Tongue (tissue), 2 donors: ENCODE results near the gene FSTL4. TPM values are rescaled to one million over a fixed set of nuclear protein-coding genes. Genes with fewer than 3 reads are reported as not detected.

Experiments
- DNase-seq: peaks from one replicate; pipeline ENCODE4 v3.0.0-alpha.2; 2015
- total RNA-seq: library from RNA; depleted of rRNA; stranded (reverse); fragments of >200 nt; gene quantifications from one replicate; pipeline ENCODE4 v1.2.3, GENCODE V29; 2014

FSTL4 gene
- total RNA-seq, 1 donor from 2014 or later: 0.51 TPM

DNA sequence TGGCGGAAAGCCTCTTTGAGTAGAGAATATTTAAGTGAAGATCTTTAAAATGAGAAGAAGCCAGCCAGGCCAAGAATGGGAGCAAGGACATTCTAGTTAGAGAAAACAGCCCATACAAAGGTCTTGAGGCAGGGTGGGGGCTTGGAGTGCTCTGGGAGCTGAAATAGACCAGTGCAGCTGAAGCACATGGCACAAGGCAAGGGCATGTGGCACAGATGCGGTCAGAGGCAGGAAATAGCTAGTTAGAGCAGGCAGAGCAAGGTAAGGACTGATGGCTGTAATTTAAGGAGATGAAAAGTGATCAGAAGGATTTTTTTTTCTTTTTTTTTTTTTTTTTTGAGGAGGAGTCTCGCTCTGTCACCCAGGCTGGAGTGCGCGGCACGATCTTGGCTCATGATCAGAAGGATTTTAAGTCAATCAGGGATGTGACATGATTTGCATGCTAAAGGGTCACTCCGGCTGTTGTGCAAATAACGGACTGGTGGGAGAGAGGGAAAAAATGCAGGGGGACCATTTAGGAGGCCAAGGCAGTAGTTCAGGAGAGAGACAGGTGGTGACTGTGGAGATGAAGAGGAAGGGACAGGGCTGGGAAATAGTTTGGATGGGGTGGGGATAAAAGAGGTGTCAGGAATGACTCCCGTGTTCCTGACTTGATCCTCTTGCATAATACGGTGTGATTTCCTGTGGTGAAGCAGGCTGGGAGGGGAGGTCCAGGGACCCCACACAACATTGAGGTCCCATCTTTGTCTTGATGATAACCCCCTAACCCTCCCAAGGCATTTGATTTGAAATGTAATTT lies 352.9 kb downstream of the FSTL4 start:
- peak; percentile 34 for DNase-seq

DNA sequence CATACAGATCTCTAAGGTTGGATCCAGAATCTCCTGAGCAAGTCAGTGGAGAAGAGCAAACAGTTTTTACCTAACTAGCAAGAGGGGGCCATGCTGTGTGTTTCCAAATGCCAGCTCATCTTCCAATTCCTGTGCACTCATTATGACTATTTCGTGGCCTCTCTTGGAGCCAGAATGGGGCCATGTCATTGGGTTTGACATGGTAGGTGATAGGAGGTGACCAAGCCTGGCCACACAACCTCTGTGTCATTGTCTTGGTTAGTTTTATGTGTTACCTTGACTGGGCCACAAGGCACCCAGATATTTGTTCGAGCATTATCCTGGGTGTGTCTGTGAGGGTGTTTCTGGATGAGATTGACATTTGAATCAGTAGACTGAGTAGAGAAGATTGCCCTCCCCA lies 354.4 kb downstream of the FSTL4 start:
- DNase-seq: no peak

DNA sequence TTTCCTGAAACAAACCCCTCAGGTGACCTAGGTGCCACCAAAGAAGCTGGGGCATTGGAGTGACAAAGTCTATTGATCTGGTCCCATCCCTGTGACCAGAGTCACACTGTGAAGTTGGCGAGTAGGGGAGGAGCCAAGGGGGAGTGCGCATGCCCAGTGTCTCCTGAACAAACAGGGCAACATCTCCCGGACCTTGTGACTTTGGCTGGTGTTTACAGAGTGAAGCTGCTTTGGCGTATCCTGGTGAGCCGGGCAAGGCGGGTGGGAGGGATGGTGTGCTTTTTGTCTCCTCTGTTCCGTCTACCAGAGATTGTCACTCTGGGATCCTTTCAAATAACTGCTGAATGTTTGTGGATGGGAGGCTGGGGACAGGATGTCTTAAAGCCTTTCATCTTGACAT lies 356.1 kb downstream of the FSTL4 start:
- no peak for DNase-seq

DNA sequence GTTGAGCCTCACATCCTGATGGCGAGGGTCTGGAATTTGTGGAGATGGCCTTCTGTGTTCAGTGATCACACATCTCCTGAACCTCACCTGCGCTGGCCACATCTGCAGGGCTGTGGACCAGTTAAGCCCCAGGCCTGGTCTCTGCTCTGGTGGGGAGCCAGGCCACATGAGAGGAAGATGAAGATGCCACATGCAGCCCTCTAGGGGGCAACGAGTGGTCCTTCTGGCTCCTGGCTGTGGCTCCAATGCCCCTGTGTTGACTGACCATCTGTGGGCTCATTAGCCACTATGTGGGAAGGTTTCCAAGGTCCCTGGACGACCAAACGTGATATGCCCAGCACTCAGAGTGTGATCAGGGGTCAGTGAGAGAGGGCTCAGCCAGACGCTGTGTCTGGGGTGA lies 357.5 kb downstream of the FSTL4 start:
- DNase-seq: no peak

DNA sequence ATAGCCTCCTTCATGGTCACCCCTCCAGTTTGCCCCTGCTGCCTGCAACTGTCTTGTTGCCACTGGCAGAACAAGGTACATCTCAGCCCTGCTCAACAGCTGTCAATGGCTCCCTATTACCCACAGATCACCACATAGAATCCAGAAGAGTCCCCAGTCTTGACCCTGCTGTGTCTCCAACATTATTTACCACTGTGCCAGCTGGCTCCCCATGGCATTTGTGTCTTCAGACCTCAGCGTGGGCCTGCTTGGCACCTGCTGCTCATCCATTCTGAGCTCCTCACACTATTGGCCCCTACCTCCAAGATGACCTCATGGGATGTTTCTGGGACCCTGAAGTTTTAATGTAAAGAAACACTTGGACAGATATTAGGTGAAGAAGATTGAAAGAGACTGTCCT lies 358.7 kb downstream of the FSTL4 start:
- no peak for DNase-seq

DNA sequence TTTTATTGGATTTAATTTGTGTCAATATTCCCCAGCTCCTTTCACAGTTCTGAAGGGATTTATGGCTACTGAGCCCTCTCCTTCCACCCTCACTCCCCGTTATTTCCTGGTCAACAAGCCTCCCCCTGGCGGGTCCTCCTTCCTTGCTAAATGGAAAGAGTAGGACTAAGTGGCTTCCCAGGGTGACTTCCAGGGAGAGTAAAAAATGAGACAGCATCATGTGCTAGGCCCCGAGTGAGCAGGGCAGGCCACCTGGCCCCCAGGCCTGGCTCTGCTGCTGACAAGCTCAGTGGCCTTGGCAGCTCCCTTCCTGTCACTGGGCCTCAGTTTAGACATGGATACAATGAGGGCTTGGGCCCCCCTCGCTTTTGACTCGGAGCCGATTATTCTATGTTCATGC lies 359.3 kb downstream of the FSTL4 start:
- DNase-seq: no peak

DNA sequence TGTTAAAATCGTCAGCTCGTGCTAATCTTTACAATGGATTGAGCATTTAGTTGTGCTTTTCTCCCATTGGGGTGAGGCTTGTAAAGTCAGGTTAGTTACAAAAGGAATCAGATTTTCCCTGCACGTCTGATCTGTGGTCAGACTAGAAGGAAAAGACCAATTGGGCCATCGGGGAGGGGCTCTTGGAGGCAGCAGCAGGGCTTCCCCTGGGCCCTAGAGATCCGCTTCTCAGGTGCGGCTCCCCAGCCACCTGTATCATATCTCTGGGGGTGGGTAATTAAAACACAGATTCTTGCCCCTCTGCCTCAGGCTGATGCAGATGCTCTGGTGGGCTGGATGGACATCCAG lies 360.2 kb downstream of the FSTL4 start:
- no peak for DNase-seq

DNA sequence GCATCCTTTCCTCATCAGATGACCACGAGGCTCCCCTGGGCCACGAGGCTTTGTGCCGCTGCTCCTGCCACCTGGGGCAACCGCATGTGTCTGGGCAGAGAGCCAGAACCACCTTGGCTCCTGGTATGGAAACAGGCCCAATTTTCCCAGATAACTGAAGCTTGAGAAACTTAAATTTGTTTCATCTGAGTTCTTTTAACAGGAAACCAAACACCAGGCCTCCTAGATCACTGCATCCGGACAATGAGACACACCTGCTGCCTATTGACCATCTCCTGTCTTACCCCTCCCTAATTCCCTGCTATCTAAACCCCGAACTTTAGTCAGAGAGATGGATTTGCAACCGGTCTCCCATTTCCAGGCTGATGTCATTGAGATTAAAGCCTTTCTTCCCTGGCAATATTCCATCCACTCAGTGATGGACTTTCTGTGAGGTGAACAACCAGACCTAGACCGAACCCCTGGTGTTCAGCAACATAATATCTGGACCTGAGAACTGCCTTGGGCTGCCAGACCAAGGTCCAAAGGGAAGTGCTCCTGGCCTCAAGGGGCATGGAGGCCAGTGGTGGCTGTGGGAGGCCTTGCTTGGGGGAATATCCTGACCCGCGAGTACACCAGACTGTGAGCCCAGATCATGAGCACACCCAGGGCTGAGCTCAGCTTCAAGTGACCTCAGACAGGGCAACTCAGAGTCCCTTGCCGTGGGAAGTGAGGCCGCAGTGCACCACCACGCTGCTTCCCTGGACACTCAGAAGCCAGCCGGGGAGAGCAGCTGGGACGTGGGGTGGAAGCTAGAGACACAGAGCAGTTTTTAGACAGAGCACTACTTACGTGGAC lies 360.8 kb downstream of the FSTL4 start:
- peak; percentile 35 for DNase-seq

DNA sequence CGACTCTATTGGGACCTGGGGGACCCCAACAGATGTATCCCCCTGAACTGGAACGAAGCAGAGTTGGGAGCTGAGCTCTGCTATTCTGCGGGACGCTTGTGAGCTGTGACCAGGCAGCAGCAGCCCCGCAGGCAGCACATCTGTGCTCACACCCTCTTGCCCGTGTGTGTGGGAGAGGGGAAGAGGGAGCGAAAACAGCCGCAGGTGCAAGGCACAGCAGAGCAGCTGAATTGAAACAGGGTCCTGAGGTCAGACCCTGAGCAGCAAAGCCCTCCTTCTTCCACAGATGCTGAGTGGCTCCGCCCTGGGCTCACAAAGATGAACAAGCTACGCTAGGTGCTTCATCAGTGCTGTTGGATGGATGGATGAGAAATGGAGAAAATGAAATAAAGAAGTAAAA lies 361.8 kb downstream of the FSTL4 start:
- DNase-seq: no peak

DNA sequence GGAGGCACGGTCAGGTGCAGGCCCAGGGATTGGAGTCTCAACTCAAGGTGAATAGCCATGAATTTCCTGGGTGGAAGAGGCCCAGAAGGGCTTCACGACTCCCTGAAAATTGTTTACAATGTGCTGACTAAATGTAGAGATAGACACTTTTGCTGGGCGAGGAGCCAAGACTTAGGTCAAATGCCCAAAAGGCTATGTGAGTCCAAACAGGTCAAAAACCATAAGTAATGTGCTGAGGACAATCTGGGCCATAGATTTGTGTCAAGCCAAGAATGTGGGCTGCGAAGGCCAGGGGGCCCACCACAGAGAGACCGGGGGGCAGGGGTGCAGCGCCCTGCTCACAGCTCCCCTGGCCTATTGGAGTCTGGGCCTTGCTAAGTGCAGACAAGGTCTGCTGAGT lies 362.7 kb downstream of the FSTL4 start:
- no peak for DNase-seq

DNA sequence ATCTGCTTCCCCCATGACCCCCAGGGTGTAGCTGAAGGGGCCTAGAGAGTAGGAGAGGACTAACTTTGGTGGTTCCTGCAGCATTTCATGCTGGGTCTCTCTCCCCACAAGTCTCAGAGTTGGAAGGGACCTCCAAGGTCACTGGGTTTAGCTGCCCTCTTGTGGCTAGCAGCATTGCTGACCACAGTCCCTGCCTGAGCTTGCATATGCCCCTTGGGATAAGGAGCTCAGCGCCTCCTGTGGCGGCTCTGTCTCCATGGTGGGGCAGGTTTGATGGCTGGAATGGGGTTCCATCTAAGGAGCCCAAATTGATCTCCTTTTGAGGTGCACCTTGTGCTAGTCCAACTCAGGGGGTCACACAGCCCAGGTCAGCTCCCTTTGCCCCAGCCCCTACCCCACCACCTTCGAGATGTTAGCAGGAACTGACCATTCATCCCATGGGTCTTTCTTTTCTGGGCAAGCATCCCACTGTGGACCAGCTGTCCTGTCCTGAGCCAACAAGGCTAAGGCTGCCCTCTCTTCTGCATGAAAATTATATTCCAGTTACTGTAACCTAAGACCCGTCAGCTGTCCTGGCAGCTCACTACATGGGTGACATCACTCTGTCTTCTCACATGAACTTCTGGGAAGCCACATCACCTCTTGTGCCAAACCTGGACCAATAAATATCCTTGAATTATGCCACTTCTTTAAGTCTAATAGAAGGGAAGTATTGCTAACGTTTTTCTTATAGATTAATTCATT lies 364.3 kb downstream of the FSTL4 start:
- peak; percentile 97 for DNase-seq

DNA sequence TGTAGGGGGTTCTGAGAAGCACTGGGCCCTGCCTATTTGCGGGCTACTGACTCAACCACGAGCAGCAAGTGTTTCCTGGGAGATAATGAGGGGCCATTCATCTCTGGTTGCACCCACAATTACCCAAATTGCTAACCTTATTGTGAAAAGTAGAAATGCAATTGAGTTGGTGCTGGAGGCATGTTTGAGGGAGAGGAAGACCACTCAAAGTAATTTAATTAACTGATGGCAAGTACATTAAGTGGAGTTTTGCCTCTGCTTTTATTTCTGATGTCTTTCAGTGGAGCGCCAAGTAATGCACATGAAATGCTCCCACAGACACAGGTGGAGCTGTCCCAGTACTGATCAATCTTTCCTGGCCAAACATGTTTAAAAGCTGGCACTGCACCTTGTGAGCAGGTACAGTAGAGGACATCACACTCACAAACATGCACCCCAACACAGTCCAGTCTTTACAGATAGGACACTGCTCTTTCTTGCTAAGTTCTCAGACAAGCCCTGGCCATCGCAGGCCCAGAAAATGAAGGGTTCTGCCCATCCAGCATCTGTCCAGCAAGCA lies 365.1 kb downstream of the FSTL4 start:
- DNase-seq: no peak

DNA sequence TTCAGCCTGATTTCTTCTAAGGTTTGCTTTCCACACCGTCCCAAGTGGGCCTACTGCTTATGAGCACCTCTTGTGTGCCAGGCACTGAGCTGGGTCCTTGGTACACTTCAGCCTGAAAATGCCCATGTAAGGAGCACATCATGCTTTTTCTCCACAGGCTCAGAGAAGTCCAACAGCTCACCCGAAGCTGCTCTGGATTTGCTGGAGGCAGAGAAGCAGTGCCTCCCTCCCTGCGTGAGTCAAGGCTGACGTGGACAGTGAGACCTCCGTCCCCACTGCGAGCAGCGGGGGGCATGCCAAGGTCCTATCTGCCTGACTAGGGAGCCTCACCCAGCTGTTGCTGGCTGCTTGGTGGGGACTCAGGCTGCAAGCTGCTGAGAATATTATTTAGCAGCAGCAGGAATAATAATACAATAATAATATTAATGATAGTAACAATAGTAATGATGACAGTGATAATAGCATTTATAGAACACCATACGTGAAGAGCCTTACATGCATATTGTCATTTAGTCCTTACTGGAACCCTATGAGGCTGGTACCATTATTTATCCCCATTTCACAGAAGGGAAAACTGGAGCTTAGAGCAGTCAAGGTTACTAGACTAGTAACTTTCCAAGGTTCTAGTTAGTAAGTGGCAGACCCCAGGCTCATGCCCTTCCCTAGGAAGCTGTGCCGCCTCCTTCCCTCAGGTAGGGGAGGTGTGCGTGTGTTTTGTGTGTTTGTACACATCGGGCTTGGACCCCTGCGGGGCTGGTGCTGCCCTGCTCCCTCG lies 365.8 kb downstream of the FSTL4 start:
- no peak for DNase-seq

DNA sequence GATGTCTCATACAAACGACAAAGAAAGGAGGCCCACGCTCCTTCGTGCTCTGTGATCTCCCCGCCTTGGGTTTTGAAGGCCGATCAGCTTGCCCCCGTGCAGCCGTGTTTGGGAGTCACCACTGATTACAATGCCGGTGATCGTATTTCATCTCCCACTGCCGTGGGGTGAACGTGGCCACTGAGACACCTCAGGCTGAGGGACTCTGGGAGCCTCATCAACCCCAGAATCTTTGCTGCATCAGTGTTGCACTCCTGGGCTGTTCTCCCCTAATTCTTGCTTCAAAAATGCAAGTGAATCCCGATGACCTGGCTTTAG lies 366.3 kb downstream of the FSTL4 start:
- no peak for DNase-seq

DNA sequence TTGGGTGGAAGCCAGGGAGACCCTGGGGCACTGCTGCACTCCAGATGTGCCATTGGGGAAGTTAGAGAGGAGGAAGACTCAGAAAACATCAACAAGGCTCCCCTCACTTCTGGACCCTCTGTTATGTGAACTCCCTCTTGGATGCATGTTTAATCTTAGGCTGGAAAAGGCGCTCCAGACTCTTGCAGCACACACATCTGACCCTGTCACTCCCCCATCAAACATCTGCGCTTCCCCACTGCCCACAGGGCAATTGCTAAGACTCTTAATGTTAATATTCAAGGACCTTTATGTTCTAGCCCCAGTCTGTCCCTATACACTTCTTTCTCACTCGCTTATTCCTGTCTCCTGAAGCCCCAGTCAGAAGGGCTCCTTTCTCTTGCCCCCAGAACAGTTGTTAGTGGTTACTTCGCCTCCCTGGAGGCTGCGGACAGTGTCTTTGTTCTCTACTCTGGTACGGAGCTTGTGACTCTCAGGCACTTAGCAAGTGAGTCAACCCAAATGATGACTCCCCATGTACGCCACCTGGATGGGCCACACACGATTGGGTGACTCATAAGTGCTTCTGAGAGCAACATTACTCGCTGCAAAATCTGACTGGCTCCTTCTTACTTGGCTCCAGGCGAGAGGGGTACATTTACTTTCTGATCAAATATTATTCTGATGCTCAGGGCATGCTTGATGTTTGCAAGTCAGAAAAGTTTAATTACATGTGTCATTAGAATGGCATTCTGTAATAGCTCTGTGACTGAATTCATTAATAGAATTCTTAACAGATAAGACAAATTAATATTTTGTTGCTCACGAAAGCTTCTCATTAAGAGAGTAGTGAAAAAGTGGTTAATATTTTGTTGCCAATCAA lies 366.9 kb downstream of the FSTL4 start:
- peak; percentile 74 for DNase-seq

DNA sequence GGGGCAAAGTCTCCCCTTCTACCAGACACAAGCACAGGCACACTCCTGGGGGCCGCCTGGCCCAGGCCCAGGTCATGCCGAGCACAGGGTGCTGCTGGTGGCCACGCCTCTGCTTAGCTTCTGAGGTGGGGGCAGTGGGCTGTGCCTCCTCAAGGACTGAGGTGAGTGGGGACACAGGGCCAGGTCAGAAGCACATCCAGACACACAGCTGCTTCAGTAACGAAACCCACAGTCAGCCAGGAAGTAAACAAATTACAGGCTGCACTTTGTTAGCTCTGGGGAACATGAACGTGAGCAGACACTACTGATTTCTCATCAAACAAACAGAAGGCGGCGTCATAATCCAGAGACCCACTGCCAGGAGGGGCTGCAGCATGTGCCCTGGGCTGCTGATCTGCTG lies 368.1 kb downstream of the FSTL4 start:
- DNase-seq: peak; percentile 56

DNA sequence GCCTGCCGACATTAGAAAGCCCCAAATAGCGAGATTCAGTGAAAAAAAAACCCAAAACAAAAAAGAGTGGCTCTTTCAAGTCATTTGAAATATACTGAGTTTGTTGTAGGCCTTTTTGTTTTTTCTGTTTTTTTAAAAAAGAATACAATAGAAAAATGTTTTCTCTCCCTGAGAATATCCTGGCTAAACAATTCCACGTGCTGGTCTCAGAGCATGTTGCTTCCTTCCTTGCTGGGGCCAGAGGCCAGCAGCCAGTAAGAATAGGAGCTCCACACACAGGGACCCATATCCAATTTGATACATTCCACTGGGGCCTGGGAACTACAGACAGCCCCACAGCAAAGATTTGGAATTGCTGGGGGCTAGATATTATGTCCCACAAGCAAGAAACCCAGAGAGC lies 369.1 kb downstream of the FSTL4 start:
- DNase-seq: no peak

DNA sequence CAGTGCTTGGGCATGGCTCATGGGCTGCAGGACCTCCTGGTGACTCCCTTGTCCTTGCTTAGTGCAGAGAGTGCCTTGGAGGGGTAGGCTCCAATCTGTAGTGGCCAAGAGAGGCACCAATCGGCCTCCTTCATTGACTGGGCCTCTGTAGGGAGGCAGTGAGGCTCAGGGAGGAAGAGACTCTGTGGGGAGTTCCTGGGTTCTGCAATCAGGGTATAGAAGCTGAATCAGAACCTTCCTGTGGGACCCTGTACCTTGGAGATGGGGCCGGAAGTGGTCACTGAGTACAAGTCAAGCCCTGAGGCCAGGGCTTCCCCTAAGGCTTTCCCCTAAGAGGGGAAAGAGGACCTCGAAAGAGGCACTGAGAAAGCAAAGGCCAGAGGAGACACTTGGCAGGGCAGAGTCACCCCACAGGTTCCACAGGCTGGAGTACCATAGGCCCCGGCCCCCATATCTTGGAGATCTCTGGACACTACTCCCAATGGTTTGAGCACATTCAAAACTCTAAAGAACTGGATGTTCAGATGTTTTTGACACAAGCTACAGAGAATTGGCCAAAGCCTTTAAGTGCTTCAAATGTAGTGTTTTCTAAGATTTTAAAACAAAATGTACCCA lies 370.0 kb downstream of the FSTL4 start:
- DNase-seq: no peak

DNA sequence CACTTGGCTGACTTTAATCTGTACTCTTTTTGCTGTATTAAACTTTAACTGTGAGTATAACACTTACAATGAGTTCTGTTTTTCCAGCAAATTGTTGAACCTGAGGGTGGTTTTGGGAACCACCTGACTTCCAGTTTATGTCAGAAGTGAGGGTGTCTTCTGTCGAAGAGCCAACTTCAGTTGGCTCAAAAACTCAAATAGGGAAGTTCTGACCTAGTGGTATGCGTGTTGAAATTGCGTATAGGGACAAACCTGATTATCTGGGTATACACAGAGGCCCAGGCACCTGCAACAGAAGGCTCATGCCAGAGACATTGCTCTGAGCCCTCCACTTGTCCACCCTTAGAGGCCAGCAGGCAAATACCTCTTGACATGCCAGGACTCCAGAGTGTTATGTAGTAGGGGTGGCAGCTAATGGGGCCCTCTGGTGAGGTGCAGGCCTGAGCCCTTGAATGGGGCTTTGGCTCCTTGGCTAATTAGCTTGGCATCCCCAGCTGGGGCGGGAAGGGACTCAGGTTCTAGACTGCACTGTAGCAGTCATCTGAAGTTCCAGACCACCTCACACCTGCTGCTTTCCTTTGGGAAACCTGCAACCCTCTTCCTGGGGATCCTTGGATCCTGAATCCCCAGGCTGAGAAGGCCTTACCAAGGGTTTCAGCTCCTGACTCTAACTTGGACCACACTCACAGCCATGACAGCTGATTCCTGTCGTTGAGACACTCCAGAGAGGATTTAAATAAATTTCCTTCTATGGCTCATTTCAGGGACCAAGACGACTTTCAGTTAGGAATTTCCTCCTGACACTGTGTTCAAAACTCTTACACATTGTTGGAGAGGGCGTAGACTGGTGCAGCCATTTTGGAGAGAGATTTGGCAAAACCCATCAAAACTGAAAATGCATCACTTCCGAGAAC lies 370.9 kb downstream of the FSTL4 start:
- no peak for DNase-seq
